Pons (tissue), 1 donor: Measurements from ENCODE around the gene NEU1.
A peak's percentile ranks its signal among the peaks of the same experiment; 100 is the strongest.
"Not testable (repeated sequence)": the region's sequence is repeated elsewhere in the genome, so short reads cannot be mapped to it uniquely, and the experiment has no call there.

ENCODE experiments used
- DNase-seq: peaks from one replicate; pipeline ENCODE4 v3.0.0-alpha.2; 2016; ENCODE audit warnings: low spot score

NEU1 gene

GRCh38 chr6:31862344-31863235 lies at the start of gene NEU1:
Gene NEU1 (minus strand): TSS chr6:31862821. CDS start chr6:31862776, 45 bp downstream.
- peak; percentile 100 for DNase-seq

GRCh38 chr6:31911826-31912585 lies 49.4 kb upstream of the NEU1 start:
- DNase-seq, result no peak

GRCh38 chr6:31909298-31909697 lies 46.7 kb upstream of the NEU1 start:
- DNase-seq, result not testable (repeated sequence)

- DNase-seq, result no peak
These were observed 46.2 kb upstream of the NEU1 start for GRCh38 chr6:31908791-31909190.

- not testable (repeated sequence) for DNase-seq
These were observed 45.6 kb upstream of the NEU1 start for GRCh38 chr6:31908255-31908654.

GRCh38 chr6:31907158-31907813 lies 44.7 kb upstream of the NEU1 start:
- DNase-seq, result no peak

GRCh38 chr6:31906727-31907126 lies 44.1 kb upstream of the NEU1 start:
- not testable (repeated sequence) for DNase-seq

- no peak for DNase-seq
These were observed 43.5 kb upstream of the NEU1 start for GRCh38 chr6:31906122-31906521.

- DNase-seq, result no peak
These were observed 42.4 kb upstream of the NEU1 start for GRCh38 chr6:31905041-31905440.

- DNase-seq, result no peak
These were observed 41.3 kb upstream of the NEU1 start for GRCh38 chr6:31903957-31904356.

GRCh38 chr6:31901953-31902643 lies 39.5 kb upstream of the NEU1 start, which contains the start of gene ZBTB12:
Gene ZBTB12 (minus strand): TSS chr6:31902086. CDS start chr6:31901305, 781 bp downstream.
- DNase-seq, result peak; percentile 97

GRCh38 chr6:31901415-31901952 lies 38.9 kb upstream of the NEU1 start:
- peak; percentile 36 for DNase-seq

GRCh38 chr6:31900917-31901414 lies 38.3 kb upstream of the NEU1 start:
- DNase-seq, result peak; percentile 16

- no peak for DNase-seq
These were observed 37.5 kb upstream of the NEU1 start for GRCh38 chr6:31899882-31900722.

- no peak for DNase-seq
These were observed 36.6 kb upstream of the NEU1 start for GRCh38 chr6:31899215-31899614.

- DNase-seq, result peak; percentile 74
These were observed 35.9 kb upstream of the NEU1 start for GRCh38 chr6:31898383-31899011.

- peak; percentile 88 for DNase-seq
These were observed 35.2 kb upstream of the NEU1 start, which contains the start of gene EHMT2 for GRCh38 chr6:31897612-31898382. Gene EHMT2 (minus strand): TSS chr6:31897698. CDS start chr6:31897677, 21 bp downstream.

- DNase-seq, result no peak
These were observed 34.4 kb upstream of the NEU1 start for GRCh38 chr6:31896856-31897611.
